Heart left ventricle (tissue), 13 donors: ENCODE data around the gene SGO2.

ENCODE experiments used
- CTCF ChIP-seq, 12 donors: fragments of 200-600 bp; sonication (generic) in 4 of 12; IDR thresholded peaks; one replicate each; pipeline versions ENCODE4 v1.5.0 to v1.8.0; 2018 to 2022; ENCODE audit warnings: antibody characterized with exemption in 12 of 12, mild to moderate bottlenecking in 5 of 12
- POLR2A ChIP-seq, 2 donors: fragments of 450-650 bp; IDR thresholded peaks; one replicate each; pipeline ENCODE4 v1.6.1; 2017; ENCODE audit warnings: antibody characterized with exemption in 2 of 2, mild to moderate bottlenecking in 2 of 2, moderate library complexity in 2 of 2
- donor health status: ischemic (EF 13 %, LVEDD 7.1; RV severe dilation, severe dysfunction).
- donor health status: DM: no; HTN: yes; CAD: no.
- donor health status: DM: no; HTN: no; CAD: no.
- donor health status: ischemic (EF 25% LVEDD 6.9; RV normal size, moderate dysfunction).
- donor health status: ischemic (EF 25% LVEDD 5.7; RV mildly dilated, moderate dysfunction).
- donor health status: ischemic (EF 35%, LVEDD 5.7; RV mildly dilated, moderate dysfunction).
- donor health status: nonischemic (EF 11% LVEDD 7.7; RV severe dilation, severe dysfunction).
- donor health status: DM: yes; HTN: yes; CAD: no.
- donor health status: PGD.
- donor health status: ischemic (EF 29% LVEDD 5.4; RV normal size, mild dysfunction).
- donor health status: nonischemic (EF 23%, LVEDD 6.1; RV moderate dilation, normal function).

- TF ChIP-seq CTCF (IDR thresholded peaks at IDR 0.05) (no peak), POLR2A (IDR thresholded peaks at IDR 0.05) (no peak)
Measured at GRCh38 chr2:200591308-200591707, 65.3 kb downstream of the SGO2 start.
